ENCODE measurements around the gene ALKBH2. TPM values are rescaled to one million over a fixed set of nuclear protein-coding genes. Genes with fewer than 3 reads are reported as not detected.

The ALKBH2 gene
- total and polyA plus RNA-seq, 2 experiments from 2014 or later: 16.4 to 35.9 TPM

DNA sequence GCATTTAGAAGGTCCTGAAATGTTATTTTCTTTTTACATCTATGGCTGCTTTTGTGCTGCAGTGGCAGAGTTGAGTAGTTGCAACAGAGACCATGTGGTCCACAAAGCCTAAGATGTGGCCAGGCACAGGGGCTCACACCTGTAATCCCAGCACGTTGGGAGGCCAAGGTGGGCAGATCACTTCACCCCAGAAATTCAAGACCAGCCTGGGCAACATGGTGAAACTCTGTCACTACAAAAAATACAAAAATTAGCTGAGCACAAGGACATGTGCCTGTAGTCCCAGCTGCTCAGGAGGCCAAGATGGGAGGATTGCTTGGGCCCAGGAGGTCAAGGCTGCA, 27.4 kb downstream of the ALKBH2 start:
- Histone ChIP-seq H4K20me1 (replicated peaks; ENCODE audit: insufficient read depth) (no peaks in the 10 kb centered on the region), H3K36me3 (ENCODE audit: insufficient read depth) (no peaks in the 10 kb centered on the region), H3K4me3 (no peak overlapping the region), H2AFZ (no peak overlapping the region), H3K4me1 (ENCODE audit: insufficient read depth) (peaks cover 6% of the 10 kb centered on the region), H3K27me3 (ENCODE audit: insufficient read depth) (no peaks in the 10 kb centered on the region), H3K4me2 (no peak overlapping the region), H3K79me2 (replicated peaks; ENCODE audit: insufficient read depth) (no peaks in the 10 kb centered on the region), H3K27ac (ENCODE audit: low read depth) (no peak overlapping the region), H3F3A (replicated peaks; ENCODE audit: low read depth) (no peaks in the 10 kb centered on the region), H3K9me2 (ENCODE audit: insufficient read depth) (no peaks in the 10 kb centered on the region)
- no peak for DNase-seq (ENCODE audit: low spot score)
- no peaks in the 10 kb centered on the region for H3K9me3 Mint-ChIP-seq
- no peak overlapping the region for H3K4me3 Mint-ChIP-seq
- no peaks in the 10 kb centered on the region for H3K36me3 Mint-ChIP-seq (ENCODE audit: low read depth)
- TF ChIP-seq ZNF331 (CRISPR knock-in tag; IDR thresholded peaks at IDR 0.05; ENCODE audit: low read depth) (no peak), CREB1 (CRISPR knock-in tag; IDR thresholded peaks at IDR 0.05; ENCODE audit: low read depth) (no peak), EZH2phosphoT487 (IDR thresholded peaks at IDR 0.05; ENCODE audit: unreplicated experiment) (no peak), ZNF114 (CRISPR knock-in tag; IDR thresholded peaks at IDR 0.05) (no peak), JUNB (IDR thresholded peaks at IDR 0.05; ENCODE audit: unreplicated experiment) (no peak)
- TF ChIP-seq, protein P1, sequence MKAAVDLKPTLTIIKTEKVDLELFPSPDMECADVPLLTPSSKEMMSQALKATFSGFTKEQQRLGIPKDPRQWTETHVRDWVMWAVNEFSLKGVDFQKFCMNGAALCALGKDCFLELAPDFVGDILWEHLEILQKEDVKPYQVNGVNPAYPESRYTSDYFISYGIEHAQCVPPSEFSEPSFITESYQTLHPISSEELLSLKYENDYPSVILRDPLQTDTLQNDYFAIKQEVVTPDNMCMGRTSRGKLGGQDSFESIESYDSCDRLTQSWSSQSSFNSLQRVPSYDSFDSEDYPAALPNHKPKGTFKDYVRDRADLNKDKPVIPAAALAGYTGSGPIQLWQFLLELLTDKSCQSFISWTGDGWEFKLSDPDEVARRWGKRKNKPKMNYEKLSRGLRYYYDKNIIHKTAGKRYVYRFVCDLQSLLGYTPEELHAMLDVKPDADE (IDR thresholded peaks at IDR 0.05): no peak
- TF ChIP-seq, protein P2, sequence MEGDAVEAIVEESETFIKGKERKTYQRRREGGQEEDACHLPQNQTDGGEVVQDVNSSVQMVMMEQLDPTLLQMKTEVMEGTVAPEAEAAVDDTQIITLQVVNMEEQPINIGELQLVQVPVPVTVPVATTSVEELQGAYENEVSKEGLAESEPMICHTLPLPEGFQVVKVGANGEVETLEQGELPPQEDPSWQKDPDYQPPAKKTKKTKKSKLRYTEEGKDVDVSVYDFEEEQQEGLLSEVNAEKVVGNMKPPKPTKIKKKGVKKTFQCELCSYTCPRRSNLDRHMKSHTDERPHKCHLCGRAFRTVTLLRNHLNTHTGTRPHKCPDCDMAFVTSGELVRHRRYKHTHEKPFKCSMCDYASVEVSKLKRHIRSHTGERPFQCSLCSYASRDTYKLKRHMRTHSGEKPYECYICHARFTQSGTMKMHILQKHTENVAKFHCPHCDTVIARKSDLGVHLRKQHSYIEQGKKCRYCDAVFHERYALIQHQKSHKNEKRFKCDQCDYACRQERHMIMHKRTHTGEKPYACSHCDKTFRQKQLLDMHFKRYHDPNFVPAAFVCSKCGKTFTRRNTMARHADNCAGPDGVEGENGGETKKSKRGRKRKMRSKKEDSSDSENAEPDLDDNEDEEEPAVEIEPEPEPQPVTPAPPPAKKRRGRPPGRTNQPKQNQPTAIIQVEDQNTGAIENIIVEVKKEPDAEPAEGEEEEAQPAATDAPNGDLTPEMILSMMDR (conservative IDR thresholded peaks at IDR 0.05; ENCODE audit: low read depth in 2 of 2): no peak
- no peak overlapping the region for H3K27ac Mint-ChIP-seq
- H3K4me1 Mint-ChIP-seq: peaks cover 16% of the 10 kb centered on the region
- no peak for ATAC-seq
- no peaks in the 10 kb centered on the region for H3K27me3 Mint-ChIP-seq (ENCODE audit: insufficient read depth, low read depth, poor library complexity)

DNA sequence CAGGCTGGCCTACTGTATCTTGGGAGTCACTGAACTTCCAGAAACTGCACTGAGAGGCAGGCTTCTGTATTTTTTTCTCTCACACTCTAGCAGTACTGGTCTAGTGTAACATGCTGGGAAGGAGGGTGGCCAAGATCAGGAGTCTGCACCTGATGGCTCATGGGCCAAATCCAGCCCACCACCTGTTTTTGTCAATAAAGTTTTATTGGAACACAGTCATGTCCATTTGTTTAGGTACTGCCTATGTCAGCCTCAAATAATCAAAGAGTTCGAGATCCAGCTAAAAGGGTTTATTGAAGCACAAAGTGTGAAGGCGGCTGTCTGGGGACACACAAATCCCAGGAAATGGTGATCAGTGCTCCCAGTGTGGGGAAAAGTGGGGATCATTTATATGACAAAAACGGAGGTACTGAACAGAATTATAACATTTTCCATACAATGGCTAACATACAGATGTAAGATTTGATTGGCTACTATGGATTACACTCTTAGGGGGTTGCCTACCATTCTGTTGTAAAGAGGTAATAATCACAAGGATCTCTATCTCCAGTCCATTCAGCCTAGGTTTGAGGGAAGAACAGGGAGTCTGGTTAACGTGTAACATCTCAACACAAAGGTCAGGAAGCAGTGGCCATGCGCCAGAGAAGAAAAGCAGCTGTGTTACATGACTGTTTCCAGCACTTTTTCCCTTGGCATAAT, 28.0 kb downstream of the ALKBH2 start:
- no peak overlapping the region for H3K4me3 ChIP-seq
- no peak overlapping the region for H2AFZ ChIP-seq
- Mint-ChIP-seq H3K4me3 (no peak overlapping the region), H3K4me1 (peaks cover 12% of the 10 kb centered on the region), H3K36me3 (ENCODE audit: low read depth) (no peaks in the 10 kb centered on the region), H3K27me3 (ENCODE audit: insufficient read depth, low read depth, poor library complexity) (no peaks in the 10 kb centered on the region), H3K9me3 (no peaks in the 10 kb centered on the region), H3K27ac (no peak overlapping the region)
- ATAC-seq (no peak), DNase-seq (ENCODE audit: low spot score) (no peak)
- no peak overlapping the region for H3K27ac ChIP-seq (ENCODE audit: low read depth)
- no peaks in the 10 kb centered on the region for H3K27me3 ChIP-seq (ENCODE audit: insufficient read depth)
- no peak overlapping the region for H3K4me2 ChIP-seq
- no peaks in the 10 kb centered on the region for H3K36me3 ChIP-seq (ENCODE audit: insufficient read depth)
- no peaks in the 10 kb centered on the region for H4K20me1 ChIP-seq (replicated peaks; ENCODE audit: insufficient read depth)
- H3F3A ChIP-seq (replicated peaks; ENCODE audit: low read depth): no peaks in the 10 kb centered on the region
- no peaks in the 10 kb centered on the region for H3K79me2 ChIP-seq (replicated peaks; ENCODE audit: insufficient read depth)
- peaks cover 6% of the 10 kb centered on the region for H3K4me1 ChIP-seq (ENCODE audit: insufficient read depth)
- H3K9me2 ChIP-seq (ENCODE audit: insufficient read depth): no peaks in the 10 kb centered on the region
- TF ChIP-seq, protein P2 (conservative IDR thresholded peaks at IDR 0.05; ENCODE audit: low read depth in 2 of 2): no peak
- TF ChIP-seq EZH2 (IDR thresholded peaks at IDR 0.05; ENCODE audit: low read depth, unreplicated experiment) (no peak), CREB1 (CRISPR knock-in tag; IDR thresholded peaks at IDR 0.05; ENCODE audit: low read depth) (no peak), ZNF331 (CRISPR knock-in tag; IDR thresholded peaks at IDR 0.05; ENCODE audit: low read depth) (no peak)
- TF ChIP-seq, protein P1 (IDR thresholded peaks at IDR 0.05): no peak
